Measurements from ENCODE around the gene GABBR2. TPM values are rescaled to one million over a fixed set of nuclear protein-coding genes. Genes with fewer than 3 reads are reported as not detected.
A peak's percentile ranks its signal among the peaks of the same experiment; 100 is the strongest.

GABBR2 gene
- total and polyA plus RNA-seq, 2 of the 8 experiments (the other 6 are each of a cell fraction or from before 2014, with no cell fraction given), result 0.50 to 1.2 TPM

GRCh38 chr9:98323051-98323830, 385.5 kb downstream of the GABBR2 start:
- Histone ChIP-seq H3K36me3 (ENCODE audit: control insufficient read depth in 2 of 4, insufficient read depth in 4 of 4, low read length in 3 of 4) (no peaks in the 10 kb centered on the region), H3K79me2 (ENCODE audit: control insufficient read depth in 1 of 2, insufficient read depth in 2 of 2, low read length in 2 of 2) (no peaks in the 10 kb centered on the region), H3K79me1 (ENCODE audit: low read depth, low read length) (no peaks in the 10 kb centered on the region; the same call in 1 of the 2 replicates), H3K4me1 (replicated peaks in 1 of 4; ENCODE audit: control insufficient read depth in 3 of 4, insufficient read depth in 4 of 4, low read length in 3 of 4) (no peaks in the 10 kb centered on the region), H2BK5ac (ENCODE audit: low read depth, low read length) (no peak overlapping the region), H2BK12ac (ENCODE audit: low read depth, low read length) (no peak overlapping the region), H4K91ac (replicated peaks; ENCODE audit: insufficient read length, low read length) (no peak overlapping the region), H3K9ac (replicated peaks in 1 of 4; ENCODE audit: extremely low read depth in 1 of 4, low read depth in 3 of 4, low read length in 3 of 4) (no peak overlapping the region), H2BK15ac (ENCODE audit: low read length) (no peak overlapping the region), H4K20me1 (replicated peaks in 1 of 2; ENCODE audit: control insufficient read depth in 1 of 2, insufficient read depth in 2 of 2, low read length in 2 of 2) (peaks cover 0 to 1% of the 10 kb centered on the region in 2 experiments), H3K4me2 (ENCODE audit: insufficient read depth in 1 of 2, low read depth in 2 of 2, low read length in 2 of 2) (no peak overlapping the region), H4K5ac (ENCODE audit: insufficient read length, low read depth, low read length) (no peak overlapping the region), H3K23ac (ENCODE audit: insufficient read length) (no peak overlapping the region), H2BK20ac (ENCODE audit: low read length) (peak overlapping the region; percentile 86; the same call in 1 of the 2 replicates), H3K14ac (ENCODE audit: insufficient read length) (no peak overlapping the region), H2AFZ (ENCODE audit: low read length) (no peak overlapping the region), H3K27ac (ENCODE audit: low read depth, low read length) (no peak overlapping the region), H3K4me3 (ENCODE audit: extremely low read depth in 1 of 4, insufficient read depth in 2 of 4, low read depth in 3 of 4, low read length in 4 of 4) (no peak overlapping the region), H3K27me3 (replicated peaks in 1 of 4; ENCODE audit: control insufficient read depth in 3 of 4, extremely low read depth in 1 of 4, insufficient read depth in 3 of 4, low read length in 3 of 4) (no peaks in the 10 kb centered on the region), H2AK5ac (ENCODE audit: low read depth, low read length) (no peak overlapping the region), H3K18ac (ENCODE audit: extremely low read depth, low read length) (no peak overlapping the region), H3K4ac (replicated peaks; ENCODE audit: insufficient read length, low read depth, low read length) (no peak overlapping the region), H3K9me3 (ENCODE audit: insufficient read depth in 2 of 2, low read depth in 1 of 2, low read length in 1 of 2) (no peaks in the 10 kb centered on the region), H2BK120ac (replicated peaks; ENCODE audit: low read depth, low read length) (no peak overlapping the region), H4K8ac (ENCODE audit: extremely low read depth, insufficient read depth, low read length) (no peak overlapping the region; the same call in 1 of the 2 replicates), H3K23me2 (ENCODE audit: low read depth, low read length) (no peaks in the 10 kb centered on the region; the same call in 1 of the 2 replicates), H3K56ac (replicated peaks; ENCODE audit: insufficient read length, low read depth, low read length) (no peak overlapping the region)
- 91% methylated on average over 11 of the region's 11 CpGs; no CpG with 5 or more reads in 1 of the 2 experiments for WGBS, 2 experiments (ENCODE audit: extremely low coverage in 1 of 2, insufficient coverage in 1 of 2, insufficient read length in 1 of 2, insufficient replicate concordance in 2 of 2, low coverage in 1 of 2, low lambda C conversion rate in 2 of 2, missing lambda C conversion rate in 1 of 2)
- CTCF ChIA-PET (ENCODE audit: partially characterized antibody), result interaction anchor here (0.7 to 1.4 kb wide), 4 partner anchors 7 to 76 kb away, joined by 3 to 8 read pairs (median 4); no protein-coding TSS in a partner anchor
- POLR2A ChIA-PET (ENCODE audit: partially characterized antibody), result no interaction called here
- FAIRE-seq (no peak), DNase-seq (ENCODE audit: low read depth in 1 of 2, low spot score in 2 of 2) (no peak)
- TF ChIP-seq RNF2 (IDR thresholded peaks at IDR 0.05; ENCODE audit: borderline replicate concordance, low read depth, low read length, missing control alignments, poor library complexity, severe bottlenecking), result no peak

All from H1 (cell line).